ENCODE data around the gene JOSD2.
A peak's percentile ranks its signal among the peaks of the same experiment; 100 is the strongest.

Gene JOSD2

DNA sequence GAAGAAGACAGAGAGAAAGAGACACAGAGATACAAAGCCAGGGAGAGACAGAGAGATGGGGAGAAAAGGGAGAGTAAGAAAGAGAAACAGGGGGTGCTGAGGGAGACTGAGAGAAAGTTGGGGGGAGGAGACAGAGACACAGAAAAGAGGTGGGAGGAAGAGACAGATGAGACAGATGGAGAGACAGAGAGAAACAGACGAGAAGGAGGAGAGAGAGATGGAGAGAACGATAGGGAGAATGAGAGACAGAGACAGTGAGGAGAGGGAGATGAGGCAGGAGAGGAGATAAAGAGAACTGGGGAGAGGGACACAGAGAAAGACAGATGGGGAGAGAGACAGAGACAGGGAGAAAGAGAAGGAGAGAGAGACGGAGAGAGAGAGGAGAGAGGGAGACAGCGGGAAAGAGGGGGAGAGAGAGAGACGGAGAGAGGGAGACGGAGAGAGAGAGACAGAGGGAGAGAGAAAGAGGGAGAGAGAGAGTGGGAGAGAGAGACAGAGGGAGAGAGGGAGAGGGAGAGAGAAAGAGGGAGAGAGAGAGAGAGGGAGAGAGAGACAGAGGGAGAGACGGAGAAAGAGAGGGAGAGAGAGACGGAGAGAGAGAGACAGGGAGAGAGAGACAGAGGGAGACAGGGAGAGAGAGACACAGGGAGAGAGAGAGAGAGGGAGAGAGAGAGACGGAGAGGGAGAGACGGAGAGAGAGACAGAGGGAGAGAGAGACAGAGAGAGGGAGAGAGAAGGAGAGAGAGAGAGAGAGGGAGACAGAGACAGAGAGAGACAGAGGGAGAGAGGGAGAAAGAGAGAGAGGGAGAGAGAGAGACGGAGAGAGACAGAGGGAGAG is 12.6 kb downstream of the JOSD2 start:
- Histone ChIP-seq H3K27me3 (peaks cover 0 to 11% (median 0%) of the 10 kb centered on the region in 11 experiments; a peak in 3 of 22 replicates), H3K4me1 (peaks cover 6 to 26% (median 22%) of the 10 kb centered on the region in 10 experiments; a peak in 18 of 20 replicates), H3K27ac (no peak overlapping the region)

DNA sequence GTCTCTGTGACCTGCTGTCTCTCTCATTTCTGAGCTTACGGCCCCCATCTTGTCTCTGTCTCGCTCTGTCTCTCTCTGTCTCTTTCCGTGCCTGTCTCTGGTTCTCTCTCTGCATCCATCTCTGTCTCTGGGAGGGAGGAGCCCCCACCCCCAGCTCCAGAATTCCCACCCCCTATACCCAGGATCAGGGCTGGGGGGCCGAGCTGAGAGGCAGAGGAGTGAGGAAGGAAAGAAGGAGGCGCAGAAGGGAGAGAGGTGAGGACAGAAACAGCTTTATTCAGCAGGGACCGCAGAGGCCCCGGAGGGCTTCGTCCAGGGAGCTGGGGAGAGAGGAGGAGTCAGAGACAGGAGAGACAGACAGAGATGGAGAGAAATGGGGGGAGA is 14.0 kb downstream of the JOSD2 start:
- peaks cover 15 to 36% (median 29%) of the 10 kb centered on the region in 10 experiments for H3K4me1 ChIP-seq
- TF ChIP-seq Cebpa-rat (IDR thresholded peaks at IDR 0.05), result no peak
- no peaks in the 10 kb centered on the region for H4K20me1 ChIP-seq
- peaks cover 0 to 11% (median 0%) of the 10 kb centered on the region in 11 experiments; a peak in 4 of 22 replicates for H3K27me3 ChIP-seq
- no peaks in the 10 kb centered on the region for H3K9me3 ChIP-seq (replicated peaks in 1 of 11)
- H3K4me2 ChIP-seq, result no peak overlapping the region
- no peak overlapping the region for H3K27ac ChIP-seq
- H3K4me3 ChIP-seq, result no peak overlapping the region
- H3K9ac ChIP-seq, result no peak overlapping the region
- no peaks in the 10 kb centered on the region for H3K36me3 ChIP-seq

More for the DNA sequence above, 12.6 kb downstream of the JOSD2 start:
- Histone ChIP-seq H3K36me3 (no peaks in the 10 kb centered on the region), H3K4me2 (no peak overlapping the region), H3K9me3 (replicated peaks in 1 of 11) (no peaks in the 10 kb centered on the region), H3K9ac (no peak overlapping the region), H4K20me1 (no peaks in the 10 kb centered on the region), H3K4me3 (no peak overlapping the region)
- TF ChIP-seq Cebpa-rat (IDR thresholded peaks at IDR 0.05), result no peak

DNA sequence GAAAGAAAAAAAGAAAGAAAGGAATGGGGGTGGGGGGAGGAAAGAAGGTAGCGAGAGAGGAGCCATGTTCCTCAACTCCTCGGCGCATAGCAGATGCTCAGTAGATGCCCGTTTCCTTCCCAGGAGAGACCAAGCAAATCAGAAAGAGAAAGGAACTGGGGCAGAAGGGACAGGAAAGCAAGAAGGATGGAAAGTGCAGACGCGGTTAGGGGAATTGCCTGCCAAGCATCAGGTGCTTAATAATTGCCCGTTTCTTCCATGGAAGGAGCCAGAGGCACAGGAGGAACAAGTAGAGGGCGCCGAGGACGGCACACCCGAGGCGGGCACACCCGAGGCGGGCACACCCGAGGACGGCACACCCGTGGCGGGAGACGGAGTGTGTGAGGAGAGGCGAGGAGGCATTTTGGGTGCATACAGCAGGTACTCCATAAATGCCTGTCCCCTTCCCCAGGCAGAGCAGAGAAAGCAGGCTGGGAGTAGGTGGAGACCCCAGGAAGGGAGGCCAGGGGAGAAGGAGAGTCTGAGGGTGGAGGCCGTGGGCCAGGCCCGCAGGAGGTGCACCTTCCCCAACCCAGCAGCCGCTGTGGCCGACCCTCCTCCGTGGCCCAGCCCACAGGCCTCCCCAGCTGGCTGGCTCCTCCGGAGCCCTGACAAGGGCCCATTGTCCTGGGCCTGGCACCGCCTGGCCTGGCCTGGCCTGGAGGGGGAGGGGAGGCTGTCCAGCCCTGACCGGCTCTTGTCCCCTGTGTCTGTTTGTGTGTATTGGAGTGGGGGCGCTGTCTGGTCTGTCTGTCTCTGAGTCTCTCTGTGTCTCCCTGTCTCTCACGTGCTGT is 14.6 kb downstream of the JOSD2 start:
- peaks cover 21 to 37% (median 32%) of the 10 kb centered on the region in 10 experiments for H3K4me1 ChIP-seq
- peaks cover 0 to 14% (median 0%) of the 10 kb centered on the region in 11 experiments; a peak in 4 of 22 replicates for H3K27me3 ChIP-seq

DNA sequence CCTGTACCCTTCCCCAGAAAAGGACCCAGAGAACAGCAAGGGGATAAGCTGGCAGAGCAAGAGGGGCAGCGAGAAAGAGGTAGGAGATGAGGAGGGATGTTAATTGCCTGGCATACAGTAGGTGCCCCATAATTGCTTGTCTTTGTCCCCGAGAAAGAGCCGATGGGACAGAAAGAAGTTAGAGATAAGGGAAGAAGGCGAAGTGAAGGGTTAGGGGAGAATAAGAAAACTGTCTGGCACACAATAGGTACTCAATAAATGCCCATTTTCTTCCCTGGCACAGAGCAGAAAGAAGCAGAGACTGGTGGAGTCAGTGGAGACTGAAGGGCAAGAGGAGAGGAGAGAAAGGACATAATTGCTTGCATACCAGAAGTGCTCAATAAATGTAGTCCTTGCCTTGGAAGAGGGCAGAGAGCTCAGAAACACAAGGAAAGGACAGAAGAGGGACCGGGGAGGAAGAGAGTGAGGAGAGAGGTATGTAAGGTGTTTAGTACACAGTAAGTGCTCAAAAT is 15.9 kb downstream of the JOSD2 start:
- Histone ChIP-seq H3K4me3 (no peak overlapping the region), H3K27me3 (peaks cover 0 to 14% (median 0%) of the 10 kb centered on the region in 11 experiments; a peak in 4 of 22 replicates), H4K20me1 (no peaks in the 10 kb centered on the region), H3K9me3 (replicated peaks in 1 of 11) (no peaks in the 10 kb centered on the region), H3K4me1 (peaks cover 21 to 38% (median 30%) of the 10 kb centered on the region in 10 experiments), H3K27ac (no peak overlapping the region), H3K9ac (no peak overlapping the region), H3K4me2 (no peak overlapping the region), H3K36me3 (no peaks in the 10 kb centered on the region)
- no peak for TF ChIP-seq Cebpa-rat (IDR thresholded peaks at IDR 0.05)

More for the DNA sequence above, 14.6 kb downstream of the JOSD2 start:
- Histone ChIP-seq H4K20me1 (no peaks in the 10 kb centered on the region), H3K9me3 (replicated peaks in 1 of 11) (no peaks in the 10 kb centered on the region), H3K36me3 (no peaks in the 10 kb centered on the region), H3K4me3 (no peak overlapping the region), H3K9ac (no peak overlapping the region), H3K4me2 (no peak overlapping the region), H3K27ac (no peak overlapping the region)
- no peak for TF ChIP-seq Cebpa-rat (IDR thresholded peaks at IDR 0.05)

DNA sequence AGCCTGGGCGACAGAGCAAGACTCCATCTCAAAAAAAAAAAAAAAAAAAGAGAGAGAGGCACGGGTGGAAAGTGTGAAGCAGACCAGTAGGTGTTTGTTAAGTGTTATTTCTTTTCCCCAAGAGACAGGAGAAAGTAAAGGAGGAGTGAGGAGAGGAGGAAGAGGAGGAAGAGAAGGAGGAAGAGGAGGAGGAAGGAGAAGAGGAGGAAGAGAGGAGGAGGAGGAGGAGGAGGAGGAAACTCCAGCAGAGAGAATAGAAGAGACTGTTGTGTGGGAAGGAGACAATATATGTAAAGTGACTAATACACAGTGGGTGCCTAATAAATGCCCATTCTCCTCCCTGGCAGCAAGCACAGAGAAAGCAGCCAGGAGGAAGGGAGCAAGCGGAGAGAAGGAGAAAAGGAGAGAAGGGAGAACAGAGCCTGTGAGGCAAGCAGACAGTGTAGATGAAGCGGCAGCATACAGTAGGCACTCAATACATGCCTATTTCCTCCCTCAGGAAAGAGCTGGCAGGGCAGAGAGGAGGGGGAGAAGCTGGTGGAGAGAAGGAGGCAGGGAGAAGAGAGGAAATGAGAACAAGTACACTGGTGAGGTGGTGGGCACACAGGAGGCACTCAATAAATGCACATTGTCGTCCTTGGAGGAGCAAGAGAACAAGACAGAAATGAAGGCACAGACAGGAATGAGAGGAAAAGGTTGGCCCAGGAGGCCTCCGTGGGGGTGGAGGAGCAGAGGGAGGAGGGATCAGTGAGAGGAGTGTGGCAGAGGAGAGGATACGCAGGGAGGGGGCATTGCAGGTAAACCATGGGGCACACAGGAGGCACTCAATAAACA is 16.6 kb downstream of the JOSD2 start:
- no peak overlapping the region for H3K9ac ChIP-seq
- no peaks in the 10 kb centered on the region for H4K20me1 ChIP-seq
- peaks cover 0 to 14% (median 0%) of the 10 kb centered on the region in 11 experiments; a peak in 3 of 22 replicates for H3K27me3 ChIP-seq
- peaks cover 17 to 38% (median 30%) of the 10 kb centered on the region in 10 experiments for H3K4me1 ChIP-seq
- H3K4me2 ChIP-seq, result no peak overlapping the region; a peak in 1 of 22 replicates
- no peaks in the 10 kb centered on the region for H3K9me3 ChIP-seq (replicated peaks in 1 of 11)
- no peaks in the 10 kb centered on the region for H3K36me3 ChIP-seq
- no peak overlapping the region for H3K27ac ChIP-seq
- TF ChIP-seq Cebpa-rat (IDR thresholded peaks at IDR 0.05), result no peak
- H3K4me3 ChIP-seq, result no peak overlapping the region

DNA sequence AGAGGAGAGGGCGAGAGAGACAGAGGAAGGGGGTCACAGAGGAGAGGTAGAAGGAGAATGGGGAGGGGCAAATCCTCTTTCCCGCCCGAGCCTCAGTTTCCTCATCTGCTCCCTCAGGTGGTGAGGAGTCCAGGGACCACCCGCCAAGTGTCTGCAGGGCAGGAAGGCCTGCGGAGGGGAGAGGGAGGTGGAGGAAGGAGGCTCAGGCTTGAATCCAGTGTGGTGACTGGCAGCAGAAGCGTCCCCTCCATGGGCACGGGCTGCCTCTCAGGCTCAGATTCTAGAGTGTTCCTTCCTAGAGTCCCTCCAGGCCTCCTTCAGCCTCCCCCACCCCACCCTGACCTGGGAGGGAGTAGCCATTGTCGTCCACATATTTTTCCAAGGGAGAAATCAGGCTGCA is 17.8 kb downstream of the JOSD2 start:
- H3K9me3 ChIP-seq (replicated peaks in 1 of 11), result no peaks in the 10 kb centered on the region
- H3K27ac ChIP-seq, result no peak overlapping the region
- H3K27me3 ChIP-seq, result peaks cover 0 to 14% (median 0%) of the 10 kb centered on the region in 11 experiments; a peak in 3 of 22 replicates
- H3K4me1 ChIP-seq, result peaks cover 27 to 48% (median 40%) of the 10 kb centered on the region in 10 experiments
- H3K4me3 ChIP-seq, result no peak overlapping the region
- no peak for TF ChIP-seq Cebpa-rat (IDR thresholded peaks at IDR 0.05)
- no peak overlapping the region for H3K9ac ChIP-seq
- H4K20me1 ChIP-seq, result no peaks in the 10 kb centered on the region
- peak overlapping the region in 3 of 11 experiments; percentile 12 to 35 (median 14); a peak in 3 of 22 replicates for H3K4me2 ChIP-seq
- no peaks in the 10 kb centered on the region for H3K36me3 ChIP-seq

DNA sequence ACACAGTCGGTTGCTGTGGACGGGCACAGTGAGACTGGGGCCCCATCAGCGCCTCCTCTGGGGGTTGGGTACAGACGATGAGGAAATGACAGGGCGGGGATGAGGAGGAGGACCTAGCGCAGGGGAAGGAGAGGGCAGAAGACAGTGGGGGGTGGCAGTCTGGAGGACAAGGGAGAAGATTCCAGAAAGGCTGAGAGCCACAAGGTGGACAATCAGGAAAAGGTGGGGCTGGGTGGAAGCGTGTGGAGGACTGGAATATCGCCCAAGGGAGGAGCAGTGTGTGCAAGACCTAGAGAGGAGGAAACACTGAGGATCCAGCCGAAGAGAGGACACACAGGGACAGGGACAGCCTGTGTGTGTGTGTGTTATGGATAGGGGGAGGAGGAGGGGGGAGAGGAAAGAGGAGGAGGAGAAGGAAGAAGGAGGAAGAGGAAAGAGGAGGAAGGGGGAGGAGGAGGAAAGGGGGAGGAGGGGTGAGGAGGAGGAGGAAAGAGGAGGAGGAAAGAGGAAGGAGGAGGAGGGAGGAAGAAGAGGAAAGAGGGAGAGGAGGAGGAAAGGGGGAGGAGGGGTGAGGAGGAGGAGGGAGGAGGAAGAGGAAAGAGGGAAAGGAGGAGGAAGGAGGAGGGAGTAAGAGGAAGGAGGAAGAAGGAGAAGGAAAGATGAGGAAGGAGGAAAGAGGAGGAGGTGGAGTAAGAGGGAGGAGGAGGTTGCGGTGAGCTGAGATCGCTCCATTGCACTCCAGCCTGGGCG is 18.5 kb downstream of the JOSD2 start:
- Histone ChIP-seq H3K9me3 (replicated peaks in 1 of 11) (peaks cover 0 to 1% (median under 1%) of the 10 kb centered on the region in 11 experiments; a peak in 7 of 22 replicates), H3K36me3 (no peaks in the 10 kb centered on the region), H3K27me3 (peaks cover 0 to 14% (median 0%) of the 10 kb centered on the region in 11 experiments; a peak in 3 of 22 replicates), H3K4me2 (peak overlapping the region; percentile 74 to 89 (median 81)), H3K27ac (peak overlapping the region in 10 of 11 experiments; percentile 41 to 69 (median 56); a peak in 17 of 22 replicates), H3K9ac (peak overlapping the region in 9 of 11 experiments; percentile 27 to 60 (median 50); a peak in 13 of 22 replicates), H3K4me1 (peaks cover 32 to 53% (median 45%) of the 10 kb centered on the region in 10 experiments), H3K4me3 (peak overlapping the region in 6 of 10 experiments; percentile 1 to 27 (median 14); a peak in 1 of 20 replicates), H4K20me1 (no peaks in the 10 kb centered on the region)
- TF ChIP-seq Cebpa-rat (IDR thresholded peaks at IDR 0.05), result no peak
